HepG2 (cell line): ENCODE measurements around the gene ASAP2. TPM values are rescaled to one million over a fixed set of nuclear protein-coding genes. Genes with fewer than 3 reads are reported as not detected.

Source experiments
- ATF7 ChIP-seq, 2 experiments: fragments of 450-650 bp in 1 of 2; sonication (generic) in 1 of 2; formaldehyde crosslinking in 1 of 2; IDR thresholded peaks; 2 replicates each; pipeline versions ENCODE4 v1.4.0 to v1.6.1; 2016 to 2020; ENCODE audit warnings: antibody characterized with exemption in 1 of 2, mild to moderate bottlenecking in 1 of 2, missing genetic modification reagents in 1 of 2
- KDM3A ChIP-seq: IDR thresholded peaks from 2 replicates; pipeline ENCODE4 v1.6.1; 2018; ENCODE audit warnings: low read depth, missing compliant biosample characterization
- NR3C1 ChIP-seq: sonication (generic); formaldehyde crosslinking; IDR thresholded peaks from 2 replicates; pipeline ENCODE4 v1.4.0; 2020; ENCODE audit warnings: missing genetic modification reagents
- RBAK ChIP-seq: sonication (generic); formaldehyde crosslinking; IDR thresholded peaks from 2 replicates; pipeline ENCODE4 v1.5.1; 2020; ENCODE audit warnings: mild to moderate bottlenecking, missing genetic modification reagents
- RERE ChIP-seq: IDR thresholded peaks from 2 replicates; pipeline ENCODE4 v1.6.1; 2016; ENCODE audit warnings: low read depth, missing genetic modification reagents, missing compliant biosample characterization
- RXRA ChIP-seq: sonication (generic); formaldehyde crosslinking; IDR thresholded peaks from 2 replicates; pipeline ENCODE4 v1.5.1; 2020; ENCODE audit warnings: missing genetic modification reagents
- SNRNP70 ChIP-seq: fragments of 200-400 bp; formaldehyde crosslinking; IDR thresholded peaks from 2 replicates; pipeline ENCODE4 v1.6.1; 2017; ENCODE audit warnings: mild to moderate bottlenecking, low read depth, low read length, moderate library complexity
- ZBTB14 ChIP-seq: sonication (generic); formaldehyde crosslinking; IDR thresholded peaks from 2 replicates; pipeline ENCODE4 v1.4.0; 2020; ENCODE audit warnings: missing genetic modification reagents
- ZBTB40 ChIP-seq, 2 experiments: fragments of 450-650 bp in 1 of 2; sonication (generic) in 1 of 2; formaldehyde crosslinking in 1 of 2; IDR thresholded peaks; 2 replicates each; pipeline versions ENCODE4 v1.6.1 to v1.8.0; 2016 to 2022; ENCODE audit warnings: antibody characterized with exemption in 1 of 2, mild to moderate bottlenecking in 1 of 2, missing genetic modification reagents in 1 of 2
- ZNF451 ChIP-seq: sonication (generic); formaldehyde crosslinking; IDR thresholded peaks from 2 replicates; pipeline ENCODE4 v1.5.0; 2020; ENCODE audit warnings: mild to moderate bottlenecking, missing genetic modification reagents
- ZNF552 ChIP-seq: sonication (generic); formaldehyde crosslinking; IDR thresholded peaks from 2 replicates; pipeline ENCODE4 v1.9.0; 2022; ENCODE audit warnings: missing genetic modification reagents, mild to moderate bottlenecking, borderline replicate concordance
- polyA plus RNA-seq, 8 experiments: library from polyadenylated mRNA; depleted of rRNA in 3 of 8; stranded (reverse) in 7 of 8; unstranded in 1 of 8; fragments of >200 nt; fragmentation: Illumina TruSeq in 4 of 8; extraction: Trizol in 4 of 8; gene quantifications; 2 replicates each; pipeline versions ENCODE4 v1.2.1 to v1.2.3, GENCODE V29; 2011 to 2016; ENCODE audit warnings: low read depth in 4 of 8, missing spikeins in 1 of 8, mixed read lengths in 1 of 8; ENCODE audit not compliant: insufficient read depth in 1 of 8
- total RNA-seq, 5 experiments: library from RNA; depleted of rRNA; stranded (reverse); fragments of >200 nt; fragmentation: Illumina TruSeq; extraction: Trizol; gene quantifications; 2 replicates each; pipeline ENCODE4 v1.2.3, GENCODE V29; 2016; ENCODE audit warnings: low read depth in 1 of 5

The ASAP2 gene
- total and polyA plus RNA-seq, 2 of the 13 experiments (the other 11 are each of a cell fraction or from before 2014, with no cell fraction given), result 7.3 to 22.3 TPM

- TF ChIP-seq SNRNP70 (no peak), RXRA (peak; percentile 45), KDM3A (peak; percentile 31; the same call in 1 of the 2 replicates), ZNF451 (CRISPR knock-in tag) (peak; percentile 16; the same call in 1 of the 2 replicates), RBAK (CRISPR knock-in tag) (no peak), RERE (CRISPR knock-in tag) (no peak), NR3C1 (CRISPR knock-in tag) (no peak), ATF7 (IDR thresholded peaks at IDR 0.05) (no peak), ATF7 (CRISPR knock-in tag; IDR thresholded peaks at IDR 0.05) (no peak), ZNF552 (CRISPR knock-in tag) (no peak), ZBTB40 (IDR thresholded peaks at IDR 0.05) (no peak), ZBTB40 (CRISPR knock-in tag; IDR thresholded peaks at IDR 0.05) (no peak), ZBTB14 (CRISPR knock-in tag) (peak; percentile 74)
These were observed at the start of gene ASAP2 (continued) for GRCh38 chr2:9205963-9206948.
